Fibroblast of skin of back (primary cell): ENCODE measurements around the gene YY1. TPM values are rescaled to one million over a fixed set of nuclear protein-coding genes. Genes with fewer than 3 reads are reported as not detected.
"Not testable (repeated sequence)": the region's sequence is repeated elsewhere in the genome, so short reads cannot be mapped to it uniquely, and the experiment has no call there.

Source experiments
- DNase-seq: peaks from one replicate; pipeline ENCODE4 v3.0.0-alpha.2; 2013
- polyA plus RNA-seq, 2 experiments: library from polyadenylated mRNA; unstranded; fragments of 120-200 nt; gene quantifications; one replicate each; pipeline ENCODE4 v1.2.1, GENCODE V29; 2013; ENCODE audit not compliant: insufficient read length in 2 of 2

YY1 gene
- 83.4 TPM for polyA plus RNA-seq (2013, experiment 1 of 2; ENCODE audit: insufficient read length)
- polyA plus RNA-seq (2013, experiment 2 of 2; ENCODE audit: insufficient read length), result 63.3 TPM

DNA sequence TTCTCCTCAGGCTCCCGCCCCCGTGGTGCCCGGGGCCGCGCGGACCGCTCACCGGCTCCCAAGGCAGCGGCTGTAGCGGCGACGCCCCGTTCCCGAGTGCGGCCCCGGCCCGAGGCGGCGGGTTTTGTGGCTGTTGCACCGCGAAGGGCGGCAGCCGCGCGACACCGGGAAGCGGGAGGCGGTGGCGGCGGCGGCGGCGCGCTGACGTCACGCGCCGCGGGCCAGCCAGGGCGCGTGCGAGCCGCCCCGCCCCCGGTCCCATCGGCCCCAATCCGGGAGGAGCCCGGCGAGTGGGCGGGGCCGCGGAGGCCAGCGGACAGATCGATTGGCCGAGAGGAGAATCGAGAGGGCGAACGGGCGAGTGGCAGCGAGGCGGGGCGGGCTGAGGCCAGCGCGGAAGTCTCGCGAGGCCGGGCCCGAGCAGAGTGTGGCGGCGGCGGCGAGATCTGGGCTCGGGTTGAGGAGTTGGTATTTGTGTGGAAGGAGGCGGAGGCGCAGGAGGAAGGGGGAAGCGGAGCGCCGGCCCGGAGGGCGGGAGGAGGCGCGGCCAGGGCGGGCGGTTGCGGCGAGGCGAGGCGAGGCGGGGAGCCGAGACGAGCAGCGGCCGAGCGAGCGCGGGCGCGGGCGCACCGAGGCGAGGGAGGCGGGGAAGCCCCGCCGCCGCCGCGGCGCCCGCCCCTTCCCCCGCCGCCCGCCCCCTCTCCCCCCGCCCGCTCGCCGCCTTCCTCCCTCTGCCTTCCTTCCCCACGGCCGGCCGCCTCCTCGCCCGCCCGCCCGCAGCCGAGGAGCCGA lies at the start of gene YY1:
Gene YY1, plus strand, starts transcription at position 726 of the 792 bp plus-strand sequence. CDS start 101 bp downstream, outside the sequence.
- DNase-seq, result peak; percentile 98

DNA sequence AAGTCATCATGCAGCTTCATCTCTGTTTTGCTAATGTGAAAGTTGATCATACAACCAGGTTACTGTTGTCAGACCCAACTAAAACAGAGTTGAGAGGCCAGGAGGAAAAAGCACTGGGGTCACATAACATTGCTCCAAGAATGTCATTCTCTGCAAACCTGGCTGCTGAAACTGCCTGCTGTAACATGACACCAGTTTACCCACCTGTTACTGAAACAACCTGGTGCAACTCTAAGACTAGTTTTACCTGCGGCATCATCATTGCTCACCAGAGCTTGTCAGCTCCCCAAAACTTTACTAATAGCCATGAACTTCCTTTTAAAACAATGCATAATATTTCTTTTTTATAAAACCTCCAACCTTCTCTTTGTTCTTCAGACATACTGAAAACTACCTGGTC lies 48.8 kb upstream of the YY1 start:
- no peak for DNase-seq

DNA sequence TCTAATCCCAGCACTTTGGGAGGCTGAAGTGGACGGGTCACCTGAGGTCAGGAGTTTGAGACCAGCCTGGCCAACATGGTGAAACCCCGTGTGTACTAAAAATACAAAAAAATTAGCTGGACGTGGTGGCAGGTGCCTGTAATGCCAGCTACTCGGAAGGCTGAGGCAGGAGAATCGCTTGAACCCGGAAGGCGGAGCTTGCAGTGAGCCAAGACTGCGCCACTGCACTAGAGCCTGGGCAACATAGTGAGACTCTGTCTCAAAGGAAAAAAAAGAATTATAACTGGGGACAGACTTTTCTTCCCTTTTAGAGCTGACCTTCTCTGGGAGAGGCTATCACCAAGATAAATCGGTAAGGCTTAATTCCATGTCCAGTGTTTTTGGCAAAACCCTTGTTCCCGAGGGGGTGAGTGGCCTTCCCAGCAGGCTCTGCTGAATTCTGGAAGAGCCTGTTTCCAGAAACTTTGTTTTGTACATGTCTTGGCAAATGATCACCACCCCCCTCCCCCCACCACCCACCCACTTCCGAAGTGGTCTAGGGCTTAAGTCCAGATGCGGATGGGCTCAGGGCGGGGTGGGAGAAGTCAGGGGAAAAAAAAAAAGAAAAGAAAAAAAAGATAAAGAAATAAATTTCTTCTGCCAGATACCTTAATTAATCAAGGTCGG lies 47.2 kb upstream of the YY1 start:
- no peak for DNase-seq

DNA sequence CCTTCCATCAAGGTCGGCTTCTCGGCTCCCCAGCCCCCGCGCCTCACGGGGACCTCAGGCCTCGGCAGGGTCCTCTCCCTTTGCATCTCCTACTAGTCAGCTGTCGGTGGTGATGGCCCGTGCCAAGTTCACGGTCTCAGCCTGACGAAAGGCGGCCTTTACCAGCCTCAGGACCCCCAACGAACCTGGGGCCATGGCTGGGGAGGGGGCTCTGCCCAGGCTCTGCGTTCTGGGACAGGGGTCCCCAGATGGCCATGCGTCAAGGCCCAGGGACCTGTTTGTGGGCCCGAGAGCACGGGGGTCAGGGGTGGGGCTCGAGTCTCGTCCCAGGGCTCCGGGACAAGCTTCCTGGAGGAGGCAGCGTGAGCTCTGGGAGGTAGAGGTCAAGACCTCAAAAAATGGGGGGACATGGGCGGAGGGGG lies 46.7 kb upstream of the YY1 start:
- no peak for DNase-seq

DNA sequence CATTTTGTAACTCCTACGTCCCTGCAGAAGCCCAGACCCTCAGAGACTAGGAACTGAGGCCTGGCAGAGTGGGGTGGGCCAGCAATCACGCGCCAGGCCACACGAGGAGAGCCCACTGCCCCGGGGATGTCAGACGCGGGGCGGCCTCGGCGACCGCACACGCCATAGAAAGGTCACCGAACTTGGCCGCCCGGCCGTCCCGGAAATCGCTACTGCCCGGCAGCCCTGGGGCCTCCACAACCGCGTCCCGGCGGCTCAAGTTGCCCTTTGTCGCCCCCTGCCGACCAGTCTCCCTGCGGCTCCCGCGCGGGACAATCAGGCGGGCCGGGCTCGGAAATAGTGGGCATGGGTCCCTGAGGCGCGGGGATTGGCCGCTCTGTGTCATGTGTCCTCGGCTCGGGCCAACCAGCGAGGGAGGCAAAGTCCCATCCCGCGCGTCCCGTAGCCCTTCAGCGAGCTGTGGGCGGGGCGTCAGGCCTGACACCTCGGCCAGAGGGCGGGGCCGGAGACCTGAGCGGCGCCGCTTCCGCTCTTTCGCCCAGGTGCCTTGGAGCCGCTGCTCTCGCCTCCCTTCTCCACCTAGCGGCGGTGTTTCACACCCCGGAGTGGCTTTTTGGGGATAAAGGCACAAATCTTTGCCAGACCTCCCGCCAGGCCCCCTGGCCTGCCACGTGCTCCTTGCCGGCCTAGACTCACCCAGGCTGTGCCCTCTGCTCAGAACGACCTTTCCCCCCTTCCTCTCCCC lies 46.1 kb upstream of the YY1 start:
- peak; percentile 97 for DNase-seq

DNA sequence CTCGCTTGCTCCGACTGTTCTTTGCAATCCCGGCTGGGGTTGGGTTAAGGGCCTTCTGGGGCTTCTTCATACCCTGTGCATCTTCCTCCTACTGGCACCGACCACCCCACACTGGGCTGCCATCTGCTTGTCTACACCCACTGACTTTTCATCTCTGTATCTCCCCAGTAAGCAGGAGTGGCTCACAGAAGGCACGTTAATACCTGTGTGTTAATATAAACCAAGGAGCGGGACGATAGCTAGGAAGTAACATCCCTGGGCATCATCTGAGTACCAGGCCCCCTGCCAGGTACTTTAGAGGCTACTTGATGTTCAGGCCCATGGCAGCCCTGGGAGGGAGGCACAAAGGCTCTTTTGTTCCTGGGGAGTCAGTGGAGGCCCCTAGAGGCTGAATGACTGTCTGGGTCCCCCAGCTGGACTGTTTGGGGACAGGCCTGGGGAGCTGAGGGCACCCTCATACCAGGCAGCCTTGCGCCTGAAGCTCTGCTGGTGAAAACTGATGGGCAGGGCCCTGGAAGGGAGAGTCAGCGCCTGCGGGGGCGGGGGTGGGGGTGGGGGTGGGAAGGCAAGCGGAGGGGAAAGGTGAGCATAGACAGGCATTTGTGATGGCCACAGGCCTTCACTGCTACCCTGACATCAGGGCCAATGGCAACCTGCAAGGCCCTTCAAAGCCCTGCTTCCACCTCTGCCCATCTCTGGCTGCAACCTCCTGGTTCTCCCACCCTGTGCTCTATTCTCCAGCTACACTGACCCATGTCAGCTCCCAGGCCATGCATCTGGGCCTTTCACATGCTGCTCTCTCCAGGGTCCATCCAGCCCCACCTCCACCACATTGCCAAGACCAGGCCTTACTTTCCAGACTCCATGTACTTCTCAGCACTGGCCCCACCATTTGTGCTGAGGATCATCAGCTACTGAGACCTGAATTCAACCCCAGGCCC lies 45.3 kb upstream of the YY1 start:
- no peak for DNase-seq

DNA sequence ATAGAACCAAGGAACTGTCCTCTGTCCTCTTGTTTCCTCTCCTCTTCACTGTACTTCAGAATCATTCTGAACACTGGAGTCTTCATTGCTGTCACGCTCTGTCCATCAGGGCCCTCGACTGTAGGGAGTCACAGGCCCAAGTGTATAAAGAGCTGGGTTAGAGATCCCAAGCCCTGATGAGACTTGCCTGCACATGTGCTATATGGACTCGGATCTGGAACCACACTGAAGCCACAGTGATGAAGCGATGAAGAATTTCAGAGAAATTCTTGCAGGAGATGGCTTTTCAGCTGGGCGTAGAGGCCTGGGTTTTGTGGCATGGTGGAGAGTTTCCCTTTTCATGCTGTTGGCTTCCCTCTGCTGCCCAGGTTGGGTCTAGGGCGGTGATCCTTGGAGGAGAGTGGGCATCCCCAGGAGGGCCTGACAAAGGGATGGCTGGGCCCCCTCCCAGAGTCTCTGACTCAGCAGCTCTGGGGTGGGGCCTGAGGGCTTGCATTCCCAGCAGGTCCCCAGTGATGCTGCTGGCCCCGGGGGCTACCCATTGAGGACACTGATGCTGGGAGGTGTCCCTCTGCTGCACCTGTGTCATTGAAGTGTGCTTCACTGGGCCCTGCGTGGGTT lies 39.6 kb upstream of the YY1 start:
- no peak for DNase-seq

DNA sequence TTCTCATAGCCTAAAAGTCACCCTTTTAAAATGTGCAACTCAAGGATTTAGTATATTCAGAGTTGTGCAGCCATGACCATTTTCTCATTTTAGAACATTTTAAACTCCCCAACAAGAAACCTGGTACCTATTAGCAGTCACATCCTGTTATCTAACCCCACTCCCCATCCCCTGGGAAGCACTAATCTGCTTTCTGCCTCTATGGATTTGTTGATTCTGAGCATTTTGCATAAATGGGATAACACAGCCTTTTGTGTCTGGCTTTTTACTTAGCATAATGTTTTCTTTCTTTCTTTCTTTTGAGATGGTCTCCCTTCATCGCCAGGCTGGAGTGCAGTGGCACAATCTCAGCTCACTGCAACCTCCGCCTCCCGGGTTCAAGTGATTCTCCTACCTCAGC lies 38.6 kb upstream of the YY1 start:
- DNase-seq, result no peak

DNA sequence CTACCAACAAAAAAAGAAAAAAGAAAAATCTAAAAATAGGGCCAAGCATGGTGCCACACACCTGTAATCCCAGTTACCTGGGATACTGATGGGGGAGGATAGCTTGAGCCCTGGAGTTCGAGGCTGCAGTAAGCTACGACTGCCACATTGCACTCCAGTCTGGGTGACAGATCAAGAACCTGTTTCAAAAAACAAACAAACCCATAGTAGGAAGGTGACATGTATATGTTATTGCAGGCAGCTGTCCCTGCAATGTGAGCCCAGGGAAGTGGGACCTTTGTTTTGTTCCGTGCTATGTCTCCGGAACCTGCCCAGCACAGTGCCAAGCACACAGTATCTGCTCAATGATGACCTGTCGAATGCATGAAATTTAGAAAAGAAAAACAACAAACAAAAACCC lies 37.2 kb upstream of the YY1 start:
- DNase-seq, result no peak

DNA sequence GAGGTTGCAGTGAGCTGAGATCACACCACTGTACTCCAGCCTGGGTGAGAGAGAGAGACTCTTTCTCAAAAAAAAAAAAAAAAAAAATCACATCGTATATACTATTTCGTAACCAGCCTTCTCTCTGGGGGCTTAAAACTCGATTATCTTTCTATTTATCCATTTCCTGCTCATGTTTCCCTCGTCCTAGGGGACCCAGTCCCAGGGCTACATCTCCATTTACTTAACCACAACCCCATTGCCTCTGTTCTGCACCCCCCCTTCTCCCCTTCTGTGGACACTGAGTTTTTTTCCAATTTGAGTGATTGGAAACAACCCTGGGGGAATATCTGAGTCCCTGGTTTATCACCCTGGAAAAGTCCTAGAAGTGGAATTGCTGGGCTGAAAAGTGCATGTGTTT lies 36.2 kb upstream of the YY1 start:
- no peak for DNase-seq

DNA sequence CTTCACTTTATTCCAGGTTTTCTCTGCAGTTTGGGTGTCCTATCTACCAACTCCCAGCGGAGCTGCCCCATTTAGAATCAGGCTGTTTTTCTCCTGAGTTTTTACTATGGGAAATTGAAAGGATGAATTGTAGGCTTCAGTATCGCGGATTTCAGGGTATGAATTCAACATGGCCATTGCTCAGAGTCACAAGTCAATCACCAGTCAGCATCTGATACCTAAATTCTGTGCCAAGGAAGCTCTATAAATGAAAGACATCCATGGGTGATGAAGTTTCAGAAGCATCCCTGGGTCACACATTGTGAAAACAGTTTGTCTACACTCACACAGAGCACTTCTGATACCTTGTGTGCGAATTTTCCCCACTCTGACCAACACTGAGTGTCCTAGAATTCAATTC lies 35.8 kb upstream of the YY1 start:
- DNase-seq, result no peak

DNA sequence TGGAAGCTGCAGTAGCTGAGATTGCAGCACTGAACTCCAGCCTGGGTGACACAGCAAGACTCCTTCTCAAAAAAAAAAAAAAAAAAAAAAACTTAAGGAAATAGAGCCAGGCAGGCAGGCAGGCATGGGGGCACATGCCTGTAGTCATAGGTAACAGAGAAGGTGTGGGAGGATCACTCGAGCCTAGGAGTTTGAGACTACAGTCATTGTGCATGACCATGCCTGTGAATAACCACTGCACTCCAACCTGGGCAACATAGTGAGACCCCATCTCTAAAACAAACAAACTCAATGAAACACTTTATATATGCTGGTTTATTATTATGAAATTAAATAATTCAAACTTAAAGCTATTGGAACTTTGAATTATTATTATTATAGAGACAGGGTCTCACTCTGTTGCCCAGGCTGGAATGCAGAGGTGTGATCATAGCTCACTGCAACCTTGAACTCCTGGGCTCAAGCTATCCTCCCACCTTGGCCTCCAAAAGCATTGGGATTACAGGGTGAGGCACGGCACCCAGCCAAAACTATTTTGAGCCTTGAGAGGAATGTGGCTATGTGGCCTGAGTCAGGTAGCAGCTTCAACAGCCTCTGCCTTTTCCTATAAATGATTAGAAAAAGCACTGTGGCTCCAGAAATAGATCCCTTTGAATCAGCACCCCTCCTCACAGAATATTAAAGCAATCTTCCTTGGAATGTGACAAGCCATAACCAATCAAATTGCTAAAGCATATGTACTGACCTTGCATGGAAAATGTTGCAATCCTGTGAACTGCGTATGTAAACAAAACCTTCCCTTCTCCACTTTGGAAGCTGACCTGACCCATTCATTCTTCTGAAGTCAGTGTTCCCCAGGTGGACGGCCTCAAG lies 34.7 kb upstream of the YY1 start:
- no peak for DNase-seq

DNA sequence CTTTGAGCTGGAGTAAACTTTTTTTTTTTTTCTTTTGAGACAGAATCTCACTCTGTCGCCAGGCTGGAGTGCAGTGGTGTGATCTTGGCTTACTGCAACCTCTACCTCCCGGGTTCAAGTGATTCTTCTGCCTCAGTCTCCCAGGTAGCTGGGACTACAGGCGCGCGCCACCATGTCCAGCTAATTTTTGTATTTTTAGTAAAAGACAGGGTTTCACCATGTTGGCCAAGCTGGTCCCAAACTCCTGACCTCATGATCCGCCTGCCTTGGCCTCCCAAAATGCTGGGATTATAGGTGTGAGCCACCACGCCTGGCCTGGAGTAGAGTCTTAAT lies 34.1 kb upstream of the YY1 start:
- DNase-seq, result not testable (repeated sequence)

DNA sequence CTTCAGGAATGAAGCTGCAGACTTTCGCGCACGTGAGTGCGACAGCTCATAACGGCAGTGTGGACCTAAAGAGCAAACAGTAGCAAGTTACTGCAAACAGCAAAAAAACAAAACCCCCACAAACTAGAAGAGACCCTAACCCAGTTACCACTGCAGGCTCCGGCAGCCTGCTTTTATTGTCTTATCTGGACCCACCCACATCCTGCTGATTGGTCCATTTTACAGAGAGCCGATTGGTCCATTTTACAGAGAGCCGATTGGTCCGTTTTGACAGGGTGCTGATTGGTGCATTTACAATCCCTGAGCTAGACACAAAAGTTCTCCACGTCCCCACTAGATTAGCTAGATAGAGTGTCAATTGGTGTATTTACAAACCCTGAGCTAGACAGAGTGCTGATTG lies 31.4 kb upstream of the YY1 start:
- not testable (repeated sequence) for DNase-seq

DNA sequence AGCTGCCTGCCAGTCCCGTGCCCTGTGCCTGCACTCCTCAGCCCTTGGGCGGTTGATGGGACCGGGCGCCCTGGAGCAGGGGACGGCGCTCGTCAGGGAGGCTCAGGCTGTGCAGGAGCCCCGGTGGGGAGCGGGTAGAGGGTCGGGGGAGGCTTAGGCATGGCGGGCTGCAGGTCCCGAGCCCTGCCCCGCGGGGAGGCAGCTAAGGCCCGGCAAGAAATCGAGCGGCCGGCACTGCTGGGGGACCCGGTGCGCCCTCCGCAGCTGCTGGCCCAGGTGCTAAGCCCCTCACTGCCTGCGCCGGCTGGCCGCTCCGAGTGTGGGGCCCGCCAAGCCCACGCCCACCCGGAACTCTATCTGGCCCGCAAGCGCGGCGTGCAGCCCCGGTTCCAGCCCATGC lies 30.8 kb upstream of the YY1 start:
- not testable (repeated sequence) for DNase-seq

DNA sequence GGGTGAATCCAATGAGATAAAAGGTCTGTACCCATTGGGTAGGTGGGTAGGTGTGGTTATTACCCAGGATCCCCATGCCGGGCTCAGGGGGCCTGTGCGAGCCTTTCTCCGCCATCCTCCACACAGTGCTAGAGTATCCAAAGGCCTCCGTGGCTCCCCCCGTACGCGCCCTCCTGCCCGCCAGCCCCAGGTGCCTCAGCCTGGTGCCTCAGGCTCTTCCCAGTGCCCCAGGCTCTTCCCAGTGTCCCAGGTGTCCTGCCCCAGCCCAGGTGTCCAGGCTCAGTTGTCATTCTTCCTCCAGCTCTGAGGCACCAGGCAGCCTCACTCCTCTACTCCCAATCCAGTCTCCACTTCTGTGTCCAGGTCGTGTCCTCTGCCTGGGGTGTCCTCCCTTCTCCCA lies 27.6 kb upstream of the YY1 start:
- no peak for DNase-seq

DNA sequence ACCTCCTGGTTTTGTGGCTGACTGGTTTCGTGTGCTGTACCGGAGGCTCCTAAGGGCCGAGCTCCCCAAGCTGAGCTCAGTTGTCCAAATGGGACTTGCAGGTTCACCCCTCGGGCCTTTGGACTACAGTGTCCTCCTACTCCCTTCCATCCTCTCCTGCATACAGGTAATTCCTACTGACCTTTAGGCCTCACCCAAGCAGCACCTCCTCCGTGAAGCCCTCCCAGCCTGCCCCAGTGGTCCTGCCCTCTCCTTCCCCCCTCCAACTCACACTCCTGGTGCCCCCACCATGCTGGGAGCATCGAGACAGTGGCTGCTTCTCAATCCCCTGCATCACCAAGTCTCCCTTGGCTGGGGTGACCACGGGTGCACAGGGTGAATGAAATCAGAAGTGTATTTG lies 27.1 kb upstream of the YY1 start:
- no peak for DNase-seq

DNA sequence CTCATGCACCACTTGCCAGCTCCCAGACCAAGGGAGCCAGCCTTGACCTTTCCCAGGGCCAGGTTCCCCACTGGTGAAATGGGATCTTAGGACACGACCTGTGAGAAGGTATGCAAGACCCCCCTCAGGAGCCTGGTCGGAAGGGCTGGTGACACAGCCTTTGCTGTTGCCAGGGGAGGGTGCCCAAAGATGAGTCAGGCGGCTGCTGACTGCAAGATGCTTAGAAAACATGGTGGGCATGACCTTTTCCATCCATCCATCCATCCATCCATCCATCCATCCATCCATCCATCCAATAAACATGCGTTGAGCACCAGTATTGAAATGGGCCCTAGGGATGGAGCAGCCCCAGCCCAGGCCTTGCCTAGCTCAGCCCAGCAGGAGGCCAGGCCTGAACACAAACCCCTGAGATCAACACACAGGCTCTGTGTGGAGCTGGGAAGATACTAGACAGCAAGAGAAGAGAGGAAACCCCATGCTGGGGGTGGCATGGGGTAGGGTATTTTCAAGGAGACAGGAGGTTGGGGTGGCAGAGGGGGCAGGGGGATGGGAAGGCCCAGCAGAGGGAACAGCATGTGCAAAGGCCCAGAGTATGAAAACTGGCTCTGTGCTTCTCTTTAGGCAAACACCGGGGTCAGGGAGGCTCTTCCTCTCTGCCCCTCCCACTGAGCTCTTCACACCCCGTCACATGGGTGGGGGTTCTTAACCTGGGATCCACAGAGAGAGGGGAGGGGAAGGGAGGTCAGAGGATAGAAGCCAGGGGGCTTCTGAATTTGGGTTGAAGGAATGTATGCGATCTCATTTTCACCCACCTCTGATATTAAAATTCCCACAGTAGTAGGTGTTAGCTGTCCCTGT lies 26.2 kb upstream of the YY1 start:
- DNase-seq, result no peak

DNA sequence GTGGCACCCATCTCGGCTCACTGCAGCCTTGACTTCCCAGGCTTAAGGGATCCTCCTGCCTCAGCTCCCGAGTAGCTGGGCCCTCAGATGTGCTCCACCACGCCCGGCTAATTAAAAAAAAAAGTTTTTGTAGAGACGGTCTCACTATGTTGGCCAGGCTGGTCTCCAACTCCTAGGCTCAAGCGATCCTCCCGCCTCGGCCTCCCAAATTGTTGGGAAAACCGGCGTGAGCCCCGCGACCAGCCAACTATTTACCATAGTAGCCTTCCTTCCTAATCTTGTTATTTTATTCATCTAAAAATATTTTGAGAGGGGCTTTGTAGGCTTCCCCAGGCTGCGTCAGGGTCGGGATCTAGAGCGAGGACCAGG lies 25.4 kb upstream of the YY1 start:
- no peak for DNase-seq
